ENCODE data around the gene ERAL1.

DNA sequence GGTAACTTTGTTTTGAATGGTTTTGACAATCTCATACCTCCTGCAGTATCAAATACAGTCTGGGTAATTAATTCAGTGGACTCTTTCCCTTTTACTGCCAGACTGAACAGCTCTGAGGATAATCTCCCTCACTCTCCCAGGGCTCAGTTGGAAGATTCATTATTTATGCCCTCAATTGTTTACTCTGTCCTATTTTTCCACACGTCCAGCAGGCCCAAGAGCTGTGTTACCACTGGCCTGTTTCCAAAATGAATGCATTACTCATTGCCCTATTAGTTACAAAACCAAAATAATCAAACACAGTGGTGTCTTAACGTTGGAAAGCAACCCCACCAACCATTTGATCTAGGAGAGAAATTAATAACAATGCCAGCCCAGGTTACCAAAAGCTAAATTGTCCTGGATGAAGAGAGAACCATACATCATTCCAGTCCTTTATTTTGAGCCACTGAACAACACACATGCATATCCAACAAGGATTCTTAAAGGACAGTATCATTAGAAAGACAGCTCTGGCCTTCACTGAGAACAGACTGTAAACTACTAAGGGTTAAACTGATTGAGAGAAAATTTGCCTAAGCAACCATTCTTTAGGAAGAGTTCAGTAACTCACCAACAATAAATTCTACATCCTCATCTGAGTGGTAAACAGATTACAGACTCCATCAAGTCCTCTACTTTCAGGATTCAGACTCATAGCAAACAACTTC is 46.7 kb upstream of the ERAL1 start:
- TF ChIP-seq POLR2AphosphoS5 (IDR thresholded peaks at IDR 0.05; ENCODE audit: low read depth, low read length) (no peak), TAF1 (IDR thresholded peaks at IDR 0.05; ENCODE audit: borderline replicate concordance, insufficient read depth, low read length) (no peak), SIN3A (IDR thresholded peaks at IDR 0.05; ENCODE audit: borderline replicate concordance, insufficient read depth, low read length) (0 out of 2 replicates have a peak, but pooled peaks have one; percentile 76), FOXP2 (optimal IDR thresholded peaks at IDR 0.05; ENCODE audit: borderline replicate concordance, extremely low read depth, extremely low read length, insufficient read depth) (no peak)
